ENCODE results near the gene SLC45A1.

Gene SLC45A1

GRCh38 chr1:8368956-8369639, 51.2 kb downstream of the SLC45A1 start:
- TF ChIP-seq, protein P1, sequence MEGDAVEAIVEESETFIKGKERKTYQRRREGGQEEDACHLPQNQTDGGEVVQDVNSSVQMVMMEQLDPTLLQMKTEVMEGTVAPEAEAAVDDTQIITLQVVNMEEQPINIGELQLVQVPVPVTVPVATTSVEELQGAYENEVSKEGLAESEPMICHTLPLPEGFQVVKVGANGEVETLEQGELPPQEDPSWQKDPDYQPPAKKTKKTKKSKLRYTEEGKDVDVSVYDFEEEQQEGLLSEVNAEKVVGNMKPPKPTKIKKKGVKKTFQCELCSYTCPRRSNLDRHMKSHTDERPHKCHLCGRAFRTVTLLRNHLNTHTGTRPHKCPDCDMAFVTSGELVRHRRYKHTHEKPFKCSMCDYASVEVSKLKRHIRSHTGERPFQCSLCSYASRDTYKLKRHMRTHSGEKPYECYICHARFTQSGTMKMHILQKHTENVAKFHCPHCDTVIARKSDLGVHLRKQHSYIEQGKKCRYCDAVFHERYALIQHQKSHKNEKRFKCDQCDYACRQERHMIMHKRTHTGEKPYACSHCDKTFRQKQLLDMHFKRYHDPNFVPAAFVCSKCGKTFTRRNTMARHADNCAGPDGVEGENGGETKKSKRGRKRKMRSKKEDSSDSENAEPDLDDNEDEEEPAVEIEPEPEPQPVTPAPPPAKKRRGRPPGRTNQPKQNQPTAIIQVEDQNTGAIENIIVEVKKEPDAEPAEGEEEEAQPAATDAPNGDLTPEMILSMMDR (IDR thresholded peaks at IDR 0.05; ENCODE audit: borderline replicate concordance, control extremely low read depth, extremely low read depth, insufficient read depth, missing control alignments): no peak
- DNase-seq (ENCODE audit: low spot score): no peak
- in situ Hi-C loops (cut with MboI; ENCODE audit: low sequenced_read_pairs, unreplicated experiment): no loop called here

DNA sequence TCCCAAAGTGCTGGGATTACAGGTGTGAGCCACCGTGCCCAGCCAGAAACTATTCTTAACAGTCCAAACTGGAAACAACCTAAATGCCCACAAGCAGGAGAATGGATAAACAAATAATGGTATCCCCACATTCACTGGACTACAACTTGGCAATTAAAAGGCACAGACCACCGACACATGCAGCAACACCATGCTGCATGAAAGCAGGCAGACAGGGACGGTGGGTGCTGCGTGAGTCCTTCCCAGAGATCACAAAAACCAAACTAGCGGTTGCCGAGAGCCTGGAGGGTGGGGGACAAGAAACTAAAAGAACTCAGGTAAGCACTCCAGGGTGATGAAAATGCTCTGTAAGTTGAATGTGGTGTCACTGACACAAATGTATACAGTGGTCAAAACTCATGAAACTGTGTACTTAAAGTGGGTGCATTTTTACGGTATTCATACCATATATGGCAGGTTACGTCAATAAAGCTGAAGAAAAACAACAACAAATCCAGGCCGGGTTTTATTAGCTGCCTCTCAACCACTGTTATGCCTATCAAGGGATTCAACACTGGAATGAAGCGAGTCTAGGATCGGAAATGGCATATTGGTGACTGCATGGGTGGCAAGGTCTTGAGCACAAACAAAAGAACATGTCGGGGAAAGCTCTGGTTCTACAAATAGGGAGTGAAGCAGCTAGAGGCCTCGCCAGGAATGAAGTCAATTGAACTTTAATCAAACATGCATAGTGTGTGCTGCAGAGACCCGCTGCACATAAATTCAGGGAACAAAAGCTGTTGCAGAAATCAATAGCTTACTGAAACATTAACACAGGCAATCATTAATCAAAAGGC, 52.4 kb downstream of the SLC45A1 start:
- TF ChIP-seq, protein P1 (IDR thresholded peaks at IDR 0.05; ENCODE audit: borderline replicate concordance, control extremely low read depth, extremely low read depth, insufficient read depth, missing control alignments): no peak

GRCh38 chr1:8370905-8371315, 53.0 kb downstream of the SLC45A1 start:
- in situ Hi-C loops (cut with MboI; ENCODE audit: low sequenced_read_pairs, unreplicated experiment): no loop called here

More for the DNA sequence above, 52.4 kb downstream of the SLC45A1 start:
- no peak for DNase-seq (ENCODE audit: low spot score)
- in situ Hi-C loops (cut with MboI; ENCODE audit: low sequenced_read_pairs, unreplicated experiment): no loop called here

GRCh38 chr1:8371372-8371991, 53.6 kb downstream of the SLC45A1 start:
- no peak for DNase-seq (ENCODE audit: low spot score)
- TF ChIP-seq, protein P1 (IDR thresholded peaks at IDR 0.05; ENCODE audit: borderline replicate concordance, control extremely low read depth, extremely low read depth, insufficient read depth, missing control alignments): no peak
- in situ Hi-C loops (cut with MboI; ENCODE audit: low sequenced_read_pairs, unreplicated experiment): no loop called here

More at GRCh38 chr1:8370905-8371315, 53.0 kb downstream of the SLC45A1 start:
- DNase-seq (ENCODE audit: low spot score): no peak
- TF ChIP-seq, protein P1 (IDR thresholded peaks at IDR 0.05; ENCODE audit: borderline replicate concordance, control extremely low read depth, extremely low read depth, insufficient read depth, missing control alignments): no peak

DNA sequence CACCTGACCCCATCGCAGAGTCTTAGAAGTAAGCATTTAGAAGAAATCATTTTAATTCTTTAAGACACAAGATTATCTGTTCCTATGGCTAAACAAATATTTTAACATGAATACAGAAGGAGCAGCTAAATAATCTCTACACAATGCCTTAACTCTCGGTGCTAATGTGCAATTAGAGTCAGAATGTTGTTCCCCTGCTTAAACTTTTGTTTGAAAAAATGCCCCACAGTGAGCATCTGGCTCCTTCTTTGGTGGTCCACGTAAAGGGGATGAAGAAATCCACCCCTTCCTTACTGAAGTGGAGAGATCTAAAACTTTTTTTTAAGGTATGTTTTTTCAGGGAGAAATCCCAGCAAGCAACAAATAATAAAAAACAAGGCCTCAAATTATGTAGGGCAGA, 55.2 kb downstream of the SLC45A1 start:
- TF ChIP-seq, protein P1 (IDR thresholded peaks at IDR 0.05; ENCODE audit: borderline replicate concordance, control extremely low read depth, extremely low read depth, insufficient read depth, missing control alignments): no peak
- in situ Hi-C loops (cut with MboI; ENCODE audit: low sequenced_read_pairs, unreplicated experiment): no loop called here
- no peak for DNase-seq (ENCODE audit: low spot score)

DNA sequence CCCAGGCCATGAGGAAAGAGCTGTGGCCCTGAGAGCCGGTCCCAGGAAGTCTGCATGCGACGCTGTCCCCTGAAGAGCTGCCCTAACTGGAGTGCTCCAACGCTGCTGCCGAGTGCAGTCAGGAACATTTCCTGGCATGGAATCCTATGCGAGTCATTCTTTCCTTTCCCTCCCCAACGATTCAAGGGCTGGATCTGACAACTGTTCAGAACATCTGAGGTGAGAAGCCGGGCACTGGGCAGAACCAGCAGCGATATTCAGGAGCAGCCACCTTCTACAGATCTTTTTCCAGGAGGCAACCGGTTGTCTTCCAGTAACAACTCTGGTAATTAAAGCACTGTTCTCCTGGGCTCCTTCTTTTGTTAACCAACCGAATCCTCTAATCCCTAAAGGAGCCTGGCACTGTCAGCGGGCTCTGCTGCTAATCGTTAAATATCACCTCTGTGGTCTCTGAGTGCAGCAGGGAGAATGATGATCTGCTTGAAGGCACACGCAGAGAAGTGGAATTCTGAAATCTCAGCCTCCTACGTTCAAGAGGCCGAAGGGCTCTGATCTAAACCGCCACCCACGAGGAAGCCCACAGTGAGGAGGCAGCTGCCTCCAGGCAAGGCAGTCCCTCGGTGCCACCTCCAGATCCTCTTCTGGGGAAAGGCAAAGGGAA, 55.8 kb downstream of the SLC45A1 start:
- DNase-seq (ENCODE audit: low spot score): no peak
- in situ Hi-C loops (cut with MboI; ENCODE audit: low sequenced_read_pairs, unreplicated experiment): no loop called here
- TF ChIP-seq, protein P1 (IDR thresholded peaks at IDR 0.05; ENCODE audit: borderline replicate concordance, control extremely low read depth, extremely low read depth, insufficient read depth, missing control alignments): no peak

Data from GM13976 (cell line).